ENCODE measurements around the gene NPC1L1. TPM values are rescaled to one million over a fixed set of nuclear protein-coding genes. Genes with fewer than 3 reads are reported as not detected.

Gene NPC1L1
- total RNA-seq, 1 donor from 2014 or later: not detected

DNA sequence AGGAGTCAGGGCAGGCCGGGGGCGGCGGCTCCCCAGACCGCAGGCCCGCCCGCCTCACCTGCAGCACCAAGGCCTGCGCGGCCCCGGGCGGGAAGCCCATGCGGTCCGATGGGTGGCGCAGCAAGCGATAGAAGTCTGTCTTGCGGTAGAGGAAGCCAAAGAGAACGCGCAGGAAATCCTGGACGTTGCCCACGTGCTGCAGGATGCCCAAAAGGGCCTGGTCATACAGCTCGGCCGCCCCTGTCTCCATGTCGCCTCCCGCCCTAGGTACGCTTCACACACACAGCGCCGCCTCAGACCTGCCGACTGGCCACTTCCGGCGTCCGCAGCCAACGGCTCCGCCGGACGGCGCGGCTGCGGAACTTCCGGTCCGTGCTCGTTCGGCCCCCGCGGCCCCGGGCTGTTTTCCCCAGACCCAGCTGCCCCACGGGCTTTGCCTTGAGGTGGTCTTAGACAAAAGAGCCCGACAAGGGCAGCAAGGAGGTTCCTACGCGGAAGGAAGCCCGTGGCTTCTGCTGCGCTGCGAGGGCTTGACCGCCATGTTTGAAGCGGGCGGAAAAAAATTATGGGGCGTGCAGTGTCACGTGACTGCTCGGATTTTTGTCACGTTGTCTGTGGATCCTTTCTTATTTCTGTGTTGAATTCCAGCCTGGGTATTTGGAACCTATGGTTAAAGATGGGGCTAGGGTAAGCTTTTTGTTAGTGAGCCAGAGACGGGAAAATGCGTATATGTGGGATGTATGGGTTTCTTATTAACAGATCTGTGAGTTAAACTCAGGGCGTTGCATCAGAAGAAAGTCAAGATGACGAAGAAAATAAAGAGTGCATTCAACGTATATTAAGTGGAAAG is 50.6 kb downstream of the NPC1L1 start, which contains the start of gene NUDCD3:
NUDCD3 (minus strand) TSS at position 308 of the 850 bp plus-strand sequence; CDS start at position 250, 58 bp downstream.
- DNase-seq: peak; percentile 80
- CTCF ChIA-PET: interaction anchor here (0.9 to 1.9 kb wide), 5 partner anchors 44 to 418 kb away, joined by 3 to 5 read pairs (median 3); no protein-coding TSS in a partner anchor
- POLR2A ChIA-PET: interaction anchor here (0.9 to 3.3 kb wide), 14 partner anchors 10 to 621 kb away, joined by 3 to 21 read pairs (median 4); partner anchors contain the start of genes DBNL, DDX56, H2AZ2 and OGDH

DNA sequence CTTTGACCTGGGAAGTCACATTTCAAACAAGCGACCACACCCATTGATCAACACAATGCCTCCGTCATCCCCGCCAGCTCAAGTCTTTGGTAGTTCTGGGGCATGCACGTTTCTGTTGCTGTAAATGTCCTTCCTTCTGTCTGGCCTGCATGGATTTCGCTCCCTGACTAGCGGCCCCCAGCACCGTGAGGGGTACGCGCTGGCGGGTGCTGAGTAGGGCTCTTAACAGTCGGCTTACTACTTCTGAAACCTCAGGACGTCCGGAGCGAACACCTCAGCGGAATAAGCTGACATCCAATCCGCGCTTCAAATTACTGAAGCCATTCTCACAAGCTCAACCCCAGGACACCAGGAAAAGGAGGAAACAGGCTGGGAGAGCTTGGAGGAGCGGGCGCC is 51.2 kb downstream of the NPC1L1 start:
- Mint-ChIP-seq H3K9me3 (no peaks in the 10 kb centered on the region), H3K4me3 (peak overlapping the region; percentile 90), H3K27ac (peak overlapping the region; percentile 97), H3K36me3 (ENCODE audit: low read depth) (peaks cover 27% of the 10 kb centered on the region), H3K4me1 (peaks cover 51% of the 10 kb centered on the region), H3K27me3 (peaks cover 5% of the 10 kb centered on the region)
- DNase-seq (no peak), ATAC-seq (ENCODE audit: low read depth) (peak; percentile 18)
- TF ChIP-seq, protein P1, sequence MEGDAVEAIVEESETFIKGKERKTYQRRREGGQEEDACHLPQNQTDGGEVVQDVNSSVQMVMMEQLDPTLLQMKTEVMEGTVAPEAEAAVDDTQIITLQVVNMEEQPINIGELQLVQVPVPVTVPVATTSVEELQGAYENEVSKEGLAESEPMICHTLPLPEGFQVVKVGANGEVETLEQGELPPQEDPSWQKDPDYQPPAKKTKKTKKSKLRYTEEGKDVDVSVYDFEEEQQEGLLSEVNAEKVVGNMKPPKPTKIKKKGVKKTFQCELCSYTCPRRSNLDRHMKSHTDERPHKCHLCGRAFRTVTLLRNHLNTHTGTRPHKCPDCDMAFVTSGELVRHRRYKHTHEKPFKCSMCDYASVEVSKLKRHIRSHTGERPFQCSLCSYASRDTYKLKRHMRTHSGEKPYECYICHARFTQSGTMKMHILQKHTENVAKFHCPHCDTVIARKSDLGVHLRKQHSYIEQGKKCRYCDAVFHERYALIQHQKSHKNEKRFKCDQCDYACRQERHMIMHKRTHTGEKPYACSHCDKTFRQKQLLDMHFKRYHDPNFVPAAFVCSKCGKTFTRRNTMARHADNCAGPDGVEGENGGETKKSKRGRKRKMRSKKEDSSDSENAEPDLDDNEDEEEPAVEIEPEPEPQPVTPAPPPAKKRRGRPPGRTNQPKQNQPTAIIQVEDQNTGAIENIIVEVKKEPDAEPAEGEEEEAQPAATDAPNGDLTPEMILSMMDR (IDR thresholded peaks at IDR 0.05): no peak
- POLR2A ChIA-PET: interaction anchor here (0.7 to 3.3 kb wide), 12 partner anchors 10 to 445 kb away, joined by 3 to 21 read pairs (median 4); partner anchors contain the start of genes DBNL, DDX56, H2AZ2 and OGDH
- intact Hi-C loops (cut with micrococcal nuclease): loop anchor here (1.0 to 5.0 kb wide), 12 partner anchors 75 to 1279 kb away; partner anchors contain the start of genes H2AZ2, OGDH, POLM and PPIA
- CTCF ChIA-PET: interaction anchor here (0.9 to 1.9 kb wide), 5 partner anchors 12 to 417 kb away, joined by 3 to 5 read pairs (median 3); no protein-coding TSS in a partner anchor

More for the DNA sequence above, 50.6 kb downstream of the NPC1L1 start, which contains the start of gene NUDCD3:
- peak; percentile 84 for ATAC-seq (ENCODE audit: low read depth)
- Mint-ChIP-seq H3K27ac (peak within 1 kb of the TSS; percentile 97), H3K27me3 (peaks cover 5% of the 10 kb centered on the region), H3K9me3 (no peaks in the 10 kb centered on the region), H3K4me1 (peaks cover 46% of the 10 kb centered on the region), H3K36me3 (ENCODE audit: low read depth) (peaks cover 23% of the 10 kb centered on the region), H3K4me3 (peak within 1 kb of the TSS; percentile 90)
- TF ChIP-seq, protein P1 (IDR thresholded peaks at IDR 0.05): no peak
- intact Hi-C loops (cut with micrococcal nuclease): loop anchor here (1.0 to 5.0 kb wide), 12 partner anchors 74 to 1278 kb away; partner anchors contain the start of genes H2AZ2, OGDH, POLM and PPIA

DNA sequence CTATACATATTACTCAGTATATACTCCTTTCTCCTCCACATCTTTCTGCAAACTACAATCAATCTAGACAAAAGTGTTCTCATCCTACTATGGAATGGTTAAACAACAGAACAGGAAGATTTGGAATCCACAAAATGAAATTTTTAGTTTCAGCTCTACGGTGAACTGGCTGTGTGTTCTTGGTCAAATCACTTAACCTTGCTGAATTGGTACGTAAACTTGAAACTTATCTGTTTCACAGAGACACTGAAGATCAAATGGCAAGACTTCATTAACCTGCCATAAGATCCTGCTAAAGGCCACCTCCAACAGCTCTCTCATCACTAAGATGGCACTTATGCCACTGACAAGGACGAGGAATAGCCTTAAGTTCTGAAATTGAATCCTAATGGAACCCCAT is 52.2 kb downstream of the NPC1L1 start:
- peak overlapping the region; percentile 90 for H3K4me3 Mint-ChIP-seq
- ChIA-PET POLR2A (interaction anchor here (0.7 to 3.3 kb wide), 2 partner anchors 85 to 313 kb away, joined by 3 to 21 read pairs; partner anchors contain the start of gene DDX56), CTCF (interaction anchor here (1.2 kb wide), 1 partner anchor 11 kb away, joined by 3 read pairs; no protein-coding TSS in a partner anchor)
- intact Hi-C loops (cut with micrococcal nuclease): no loop called here
- H3K9me3 Mint-ChIP-seq: peaks cover under 1% of the 10 kb centered on the region
- peaks cover 56% of the 10 kb centered on the region for H3K4me1 Mint-ChIP-seq
- ATAC-seq (ENCODE audit: low read depth) (no peak), DNase-seq (no peak)
- TF ChIP-seq, protein P1 (IDR thresholded peaks at IDR 0.05): no peak
- peaks cover 36% of the 10 kb centered on the region for H3K36me3 Mint-ChIP-seq (ENCODE audit: low read depth)
- H3K27ac Mint-ChIP-seq: no peak overlapping the region
- no peaks in the 10 kb centered on the region for H3K27me3 Mint-ChIP-seq

DNA sequence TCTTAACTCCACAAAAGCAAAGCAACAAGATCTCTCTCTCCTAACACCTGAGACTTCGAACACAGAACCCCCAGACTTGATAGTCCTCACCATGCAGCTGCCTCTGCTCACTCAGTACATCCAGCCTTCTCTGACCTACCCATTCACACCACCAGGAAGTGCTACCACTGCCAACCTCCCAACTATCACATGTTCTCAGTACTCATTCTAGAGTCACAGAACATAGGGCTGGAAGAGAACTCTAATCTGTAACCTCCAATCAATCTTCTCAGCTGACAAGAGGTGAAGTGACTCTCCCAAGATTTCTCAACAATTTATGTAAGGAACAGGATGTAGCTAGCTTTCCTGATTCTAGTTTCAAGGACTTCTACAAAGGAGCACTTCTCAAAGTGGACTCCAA is 54.4 kb downstream of the NPC1L1 start:
- Mint-ChIP-seq H3K27me3 (no peaks in the 10 kb centered on the region), H3K4me1 (peaks cover 62% of the 10 kb centered on the region), H3K4me3 (no peak overlapping the region), H3K36me3 (ENCODE audit: low read depth) (peaks cover 59% of the 10 kb centered on the region), H3K27ac (no peak overlapping the region), H3K9me3 (peaks cover 17% of the 10 kb centered on the region)
- ATAC-seq (ENCODE audit: low read depth) (no peak), DNase-seq (no peak)
- POLR2A ChIA-PET: no interaction called here
- TF ChIP-seq, protein P1 (IDR thresholded peaks at IDR 0.05): no peak
- intact Hi-C loops (cut with micrococcal nuclease): no loop called here
- CTCF ChIA-PET: no interaction called here

DNA sequence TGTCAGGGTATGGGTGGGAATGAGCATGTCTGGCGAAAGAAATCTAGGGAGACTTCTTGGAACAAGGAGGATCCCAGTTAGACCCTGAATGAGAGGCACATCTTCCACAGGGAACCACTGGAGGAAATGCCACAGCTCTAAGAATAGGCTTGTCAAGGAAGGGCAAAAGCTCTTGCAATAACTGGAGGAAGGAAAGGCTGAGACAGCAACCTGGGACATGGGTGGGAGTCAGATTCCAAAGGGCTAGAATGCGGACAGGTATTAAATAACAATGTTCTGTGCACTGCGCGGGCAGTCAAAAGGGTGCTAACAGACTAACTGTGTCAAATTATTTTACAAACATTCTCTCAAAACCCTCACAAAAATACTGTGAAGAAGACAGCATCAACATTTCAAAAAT is 55.1 kb downstream of the NPC1L1 start:
- H3K4me1 Mint-ChIP-seq: peaks cover 59% of the 10 kb centered on the region
- CTCF ChIA-PET: no interaction called here
- peaks cover 17% of the 10 kb centered on the region for H3K9me3 Mint-ChIP-seq

More for the DNA sequence above, 55.1 kb downstream of the NPC1L1 start:
- TF ChIP-seq, protein P1 (IDR thresholded peaks at IDR 0.05): no peak
- ATAC-seq (ENCODE audit: low read depth) (no peak), DNase-seq (no peak)
- no peak overlapping the region for H3K27ac Mint-ChIP-seq
- no peaks in the 10 kb centered on the region for H3K27me3 Mint-ChIP-seq
- H3K36me3 Mint-ChIP-seq (ENCODE audit: low read depth): peaks cover 65% of the 10 kb centered on the region
- intact Hi-C loops (cut with micrococcal nuclease): no loop called here
- POLR2A ChIA-PET: no interaction called here
- H3K4me3 Mint-ChIP-seq: no peak overlapping the region

Data from activated B cell treated with CpG ODN at 0.5 μM for 24 hours (primary cell).